Left ventricle myocardium inferior (tissue), 1 donor: Measurements from ENCODE around the gene TRMT2A. TPM values are rescaled to one million over a fixed set of nuclear protein-coding genes. Genes with fewer than 3 reads are reported as not detected.
A peak's percentile ranks its signal among the peaks of the same experiment; 100 is the strongest.

ENCODE experiments used
- DNase-seq: peaks from one replicate; pipeline ENCODE4 v3.0.0-alpha.2; 2020
- H3K27ac ChIP-seq: fragments of 200-600 bp; replicated peaks from 2 replicates; pipeline ENCODE4 v1.8.0; 2021
- H3K27me3 ChIP-seq: fragments of 200-600 bp; 2 replicates; pipeline ENCODE4 v1.8.0; 2021; ENCODE audit warnings: low read depth
- H3K36me3 ChIP-seq: fragments of 200-600 bp; 2 replicates; pipeline ENCODE4 v1.8.0; 2021
- H3K4me1 ChIP-seq: fragments of 200-600 bp; 2 replicates; pipeline ENCODE4 v1.8.0; 2021
- H3K4me3 ChIP-seq: fragments of 200-600 bp; 2 replicates; pipeline ENCODE4 v1.8.0; 2021; ENCODE audit warnings: mild to moderate bottlenecking, moderate library complexity
- H3K9me3 ChIP-seq: fragments of 200-600 bp; replicated peaks from 2 replicates; pipeline ENCODE4 v1.8.0; 2021
- CTCF ChIP-seq: fragments of 200-600 bp; IDR thresholded peaks from 2 replicates; pipeline ENCODE4 v1.8.0; 2021; ENCODE audit warnings: antibody characterized with exemption, mild to moderate bottlenecking, borderline replicate concordance
- intact Hi-C: fragments of 100-400 bp; cut with micrococcal nuclease; formaldehyde crosslinking; loops from one replicate; pipeline ENCODE4 v1.11.0; 2022
- total RNA-seq: library from RNA; stranded (reverse); fragmentation: NEBNext Ultra II Directional; extraction: Animal tissue kit (Norgen Biotek cat#: 25700); gene quantifications from one replicate; pipeline ENCODE4 v1.2.1, GENCODE V29; 2021
- donor health status: DM: no; HTN: yes; CAD: no; lungs with severe emphysema.

Gene TRMT2A
- total RNA-seq, 1 donor from 2014 or later, result 27.8 TPM

GRCh38 chr22:20131597-20131858 lies 14.5 kb upstream of the TRMT2A start, which contains the start of gene ZDHHC8:
TSS of gene ZDHHC8 (plus strand) at chr22:20131804. CDS start at chr22:20131948, 144 bp downstream.
- Histone ChIP-seq H3K36me3 (peaks cover 11% of the 10 kb centered on the region), H3K27me3 (no peaks in the 10 kb centered on the region), H3K9me3 (no peaks in the 10 kb centered on the region), H3K27ac (peak within 1 kb of the TSS; percentile 100), H3K4me3 (peak within 1 kb of the TSS; percentile 96), H3K4me1 (peaks cover 75% of the 10 kb centered on the region)
- TF ChIP-seq CTCF, result no peak
- intact Hi-C loops, result no loop called here
- peak; percentile 58 for DNase-seq

GRCh38 chr22:20130731-20131596 lies 13.9 kb upstream of the TRMT2A start:
- DNase-seq, result peak; percentile 92
- Histone ChIP-seq H3K27ac (peak overlapping the region; percentile 100), H3K27me3 (no peaks in the 10 kb centered on the region), H3K4me3 (peak overlapping the region; percentile 96), H3K9me3 (no peaks in the 10 kb centered on the region), H3K36me3 (peaks cover 17% of the 10 kb centered on the region), H3K4me1 (peaks cover 69% of the 10 kb centered on the region)
- TF ChIP-seq CTCF, result no peak
- intact Hi-C loops, result no loop called here

- no peaks in the 10 kb centered on the region for H3K9me3 ChIP-seq
- TF ChIP-seq CTCF, result no peak
- intact Hi-C loops, result no loop called here
- H3K4me1 ChIP-seq, result peaks cover 63% of the 10 kb centered on the region
- no peaks in the 10 kb centered on the region for H3K27me3 ChIP-seq
- no peak for DNase-seq
- H3K4me3 ChIP-seq, result peak overlapping the region; percentile 96
- peaks cover 23% of the 10 kb centered on the region for H3K36me3 ChIP-seq
- H3K27ac ChIP-seq, result peak overlapping the region; percentile 100
These were observed 13.3 kb upstream of the TRMT2A start for GRCh38 chr22:20130319-20130718.

GRCh38 chr22:20129747-20130014 lies 12.7 kb upstream of the TRMT2A start:
- Histone ChIP-seq H3K36me3 (peaks cover 30% of the 10 kb centered on the region), H3K27me3 (no peaks in the 10 kb centered on the region), H3K27ac (no peak overlapping the region), H3K4me1 (peaks cover 56% of the 10 kb centered on the region), H3K4me3 (no peak overlapping the region), H3K9me3 (no peaks in the 10 kb centered on the region)
- DNase-seq, result no peak
- TF ChIP-seq CTCF, result no peak
- intact Hi-C loops, result no loop called here

GRCh38 chr22:20128902-20129746 lies 12.1 kb upstream of the TRMT2A start:
- H3K4me3 ChIP-seq, result no peak overlapping the region
- intact Hi-C loops, result no loop called here
- peak overlapping the region; percentile 16 for H3K27ac ChIP-seq
- H3K4me1 ChIP-seq, result peaks cover 51% of the 10 kb centered on the region
- no peak for DNase-seq
- H3K27me3 ChIP-seq, result no peaks in the 10 kb centered on the region
- peaks cover 33% of the 10 kb centered on the region for H3K36me3 ChIP-seq
- H3K9me3 ChIP-seq, result no peaks in the 10 kb centered on the region
- peak; percentile 49 for TF ChIP-seq CTCF
